ENCODE measurements around the gene WWOX.

The WWOX gene

DNA sequence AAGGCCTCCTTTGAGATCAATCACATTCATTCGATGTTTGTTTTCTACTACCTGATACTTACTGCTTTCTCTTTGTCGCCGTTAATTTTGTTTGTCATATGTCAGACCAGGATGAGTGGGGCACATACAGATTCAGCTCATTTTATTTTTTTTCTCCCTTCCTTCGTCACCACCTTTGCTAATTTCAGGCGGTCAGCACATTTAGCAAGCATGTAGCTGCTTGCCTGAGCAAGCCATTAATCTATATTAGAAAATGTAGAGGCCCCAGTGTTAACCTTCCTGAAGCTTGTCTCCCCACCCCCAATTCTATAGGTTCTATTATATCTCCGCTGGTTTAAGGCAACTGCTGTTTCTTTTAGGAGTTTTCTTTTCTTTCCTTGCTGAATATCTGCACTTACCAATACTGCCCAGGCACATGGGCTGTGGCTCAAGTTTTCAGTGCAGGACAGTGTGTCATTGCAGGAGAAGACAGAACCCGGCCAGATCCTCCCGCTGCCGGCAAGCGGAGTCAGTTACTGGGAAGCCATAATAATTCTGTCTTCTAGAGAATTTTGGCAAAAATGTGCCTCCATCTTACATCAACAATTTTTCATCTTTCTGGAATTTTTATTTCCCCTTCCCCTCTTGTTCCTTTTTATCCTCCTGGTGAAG, 714.3 kb downstream of the WWOX start:
- no peak for DNase-seq

DNA sequence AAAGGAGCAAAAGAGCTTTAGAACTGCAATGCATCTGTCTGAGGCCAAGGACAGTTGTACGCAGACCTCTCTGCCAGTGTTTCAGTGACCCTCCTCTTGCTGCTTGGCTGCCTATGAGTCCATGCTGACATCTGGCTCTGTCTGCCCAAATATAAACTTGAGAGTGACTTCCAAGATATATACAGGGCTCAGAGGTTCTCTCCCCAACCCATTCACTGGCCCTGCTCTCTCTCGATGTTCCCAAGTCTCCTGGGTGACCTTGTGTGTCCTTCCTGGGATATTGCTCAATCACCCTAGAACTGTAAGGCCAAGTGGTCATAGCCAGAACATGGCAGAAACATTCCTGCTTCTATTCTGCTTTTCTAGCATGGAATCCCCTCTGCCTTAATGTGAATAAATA, 716.3 kb downstream of the WWOX start:
- no peak for DNase-seq

DNA sequence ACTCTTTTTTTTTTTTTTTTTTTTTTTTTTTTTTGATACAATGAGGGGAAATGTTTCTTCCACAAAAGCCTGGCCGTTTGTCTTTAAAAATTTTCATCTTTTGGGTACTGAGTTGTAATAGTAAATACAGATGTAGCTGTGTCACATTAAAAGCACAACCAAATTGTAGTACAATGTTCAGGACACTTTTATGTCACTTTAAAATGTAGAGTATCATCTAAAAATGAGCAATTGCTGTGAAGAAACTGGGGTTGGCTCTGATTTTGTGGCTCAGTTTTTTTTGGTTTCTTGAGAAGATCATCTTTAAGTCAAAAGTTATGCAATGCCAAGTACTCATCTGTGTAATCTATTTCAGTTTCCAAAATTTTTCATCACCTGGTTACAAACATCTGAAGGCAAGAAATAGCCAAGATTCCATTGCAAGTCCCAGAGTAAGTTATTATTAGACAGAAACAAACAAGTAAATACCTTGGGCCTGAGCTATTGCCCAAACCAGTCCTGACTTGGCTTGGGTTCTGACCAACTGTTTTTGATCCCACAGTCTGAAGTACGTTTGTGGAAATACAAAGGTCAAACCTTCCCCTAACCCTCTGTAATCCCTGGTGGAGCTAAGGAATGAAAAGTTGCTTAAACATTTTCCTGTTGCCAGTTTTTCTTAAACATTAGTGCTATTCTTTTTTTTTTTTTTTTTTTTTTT, 717.2 kb downstream of the WWOX start:
- DNase-seq = no peak

DNA sequence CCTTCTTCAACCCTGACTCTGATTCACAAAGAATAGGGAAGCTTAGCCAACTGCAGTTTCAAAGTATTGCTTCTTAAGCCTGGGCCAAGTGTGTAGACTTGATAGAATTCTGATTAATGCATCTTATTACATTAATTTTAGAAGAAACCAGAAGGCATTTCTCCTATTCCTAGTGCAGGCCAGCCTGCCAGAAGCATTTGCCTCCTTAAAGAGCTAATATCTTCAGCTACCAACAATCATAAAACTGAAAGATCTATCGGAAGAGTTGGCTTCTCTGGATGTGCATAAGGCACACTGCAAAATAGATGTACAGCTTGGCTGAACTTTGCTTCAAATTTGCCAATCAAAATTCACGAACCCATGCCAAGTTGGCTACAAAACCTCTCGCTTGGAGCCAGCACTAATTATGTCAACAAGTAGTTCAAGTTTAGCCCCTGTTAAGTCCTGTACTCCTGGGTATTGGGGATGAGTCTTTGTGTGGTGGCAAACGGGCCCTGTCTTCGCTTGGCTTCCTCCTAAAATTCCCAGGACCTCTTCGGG, 717.8 kb downstream of the WWOX start:
- DNase-seq = no peak

DNA sequence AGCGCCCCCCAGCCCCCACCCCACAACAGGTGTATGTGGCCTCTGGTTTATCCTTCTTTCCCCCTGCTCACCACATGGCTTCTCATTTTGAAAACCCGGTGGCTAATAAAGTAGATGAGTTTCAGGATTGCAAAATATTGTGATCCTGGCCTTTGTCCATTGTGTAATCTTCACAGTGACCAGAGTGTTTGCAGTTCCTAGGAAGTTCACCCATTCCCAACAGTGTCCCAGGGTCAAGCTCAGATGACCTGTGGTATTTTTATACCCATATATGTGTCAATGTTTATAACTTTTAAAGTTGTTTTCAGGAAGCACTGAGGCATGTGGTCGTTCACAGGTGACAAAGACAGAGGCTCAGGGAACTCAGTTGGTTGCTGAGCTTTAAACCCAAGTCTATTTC, 721.9 kb downstream of the WWOX start:
- DNase-seq = no peak

DNA sequence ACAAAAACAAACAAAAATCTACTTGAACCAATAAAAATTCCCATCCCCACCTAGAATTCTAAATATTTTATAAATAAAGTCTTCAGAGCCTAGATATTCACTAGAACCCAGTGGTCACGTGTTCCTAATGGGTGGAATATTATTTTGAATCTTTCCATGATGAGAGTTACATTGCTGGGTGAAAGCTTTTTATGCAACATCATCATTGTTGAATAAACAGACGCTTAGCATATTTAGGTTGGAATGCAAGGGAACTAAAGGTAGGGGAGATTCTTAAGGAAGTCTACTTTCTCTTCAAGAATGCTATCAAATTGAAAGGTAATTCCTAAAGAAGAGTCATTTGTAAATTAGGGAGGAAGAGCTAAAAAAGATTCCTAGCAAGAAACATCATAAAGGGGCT, 723.1 kb downstream of the WWOX start:
- DNase-seq = no peak

DNA sequence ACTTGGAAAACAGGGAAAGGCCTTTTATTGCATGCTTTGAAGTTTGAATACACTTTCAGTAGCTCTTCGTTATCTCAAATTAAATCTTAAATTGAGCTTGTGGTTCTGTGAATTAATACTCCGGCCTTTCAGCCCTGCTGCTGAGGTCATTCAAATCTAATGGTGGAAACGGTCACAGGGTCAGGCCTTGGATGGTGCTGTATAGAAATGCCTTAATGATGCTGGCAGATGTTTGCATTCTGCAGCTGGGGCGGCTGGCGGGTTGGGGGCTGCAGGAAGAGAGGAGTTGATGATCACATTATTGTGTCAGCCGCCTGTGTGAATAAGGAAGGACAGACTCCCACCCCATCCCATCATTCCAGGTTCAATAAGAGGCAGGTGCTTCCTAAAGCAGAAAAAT, 723.6 kb downstream of the WWOX start:
- DNase-seq = no peak

DNA sequence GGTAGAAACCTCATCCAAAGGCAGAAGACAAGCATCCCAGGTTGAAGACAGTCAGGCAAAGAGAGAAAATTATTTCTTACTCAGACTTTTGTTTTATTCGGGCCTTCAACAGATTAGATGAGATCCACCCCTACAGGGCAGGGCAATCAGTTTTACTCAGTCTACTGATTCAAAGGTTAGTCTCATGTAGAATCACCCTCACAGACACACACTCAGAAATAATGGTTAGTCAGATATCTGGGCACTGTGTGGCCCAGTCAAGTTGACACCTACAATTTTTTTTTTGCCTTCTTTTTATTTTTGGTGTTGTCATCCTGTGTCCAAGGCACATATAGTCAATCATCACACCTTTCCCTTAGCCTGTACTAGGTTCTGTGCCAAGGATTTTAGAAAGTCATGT, 729.8 kb downstream of the WWOX start:
- DNase-seq = no peak

DNA sequence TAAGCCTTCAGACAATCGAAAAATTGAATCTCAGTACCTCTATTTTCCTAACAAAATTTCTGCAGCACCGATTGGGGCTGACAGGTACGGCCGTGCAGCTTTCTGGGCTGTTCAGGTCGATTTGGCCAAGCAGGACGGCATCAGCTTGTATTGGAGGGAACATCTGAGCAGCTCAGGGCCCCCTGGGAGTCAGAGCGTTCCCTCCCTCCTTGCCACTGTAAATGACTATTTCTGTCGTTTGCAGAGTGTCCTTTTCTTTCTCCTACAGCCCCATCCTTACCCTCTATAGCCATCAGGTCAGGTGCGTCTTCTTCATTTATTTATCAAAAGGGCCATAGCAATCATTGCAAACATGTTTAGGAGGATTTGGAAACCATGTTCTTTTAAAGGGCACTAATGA, 731.1 kb downstream of the WWOX start:
- no peak for DNase-seq

DNA sequence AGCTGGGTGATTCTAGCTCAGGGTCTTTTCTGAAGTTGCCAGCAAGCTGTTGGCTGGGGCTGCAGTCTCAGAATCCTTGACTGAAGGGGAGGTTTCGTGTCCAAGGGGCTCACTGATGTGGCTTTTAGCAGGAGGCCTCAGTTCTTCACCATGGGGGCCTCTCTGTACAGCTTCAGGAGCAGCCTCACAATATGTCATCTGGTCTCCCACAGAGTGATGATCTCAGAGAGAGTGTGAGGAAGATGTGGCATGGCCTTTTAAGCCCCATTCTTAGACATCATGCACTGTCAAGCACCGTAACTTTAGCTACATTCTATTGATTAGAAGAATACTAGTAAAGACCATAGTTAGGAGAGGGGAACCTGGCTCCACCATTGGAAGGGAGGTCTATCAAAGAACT, 732.6 kb downstream of the WWOX start:
- no peak for DNase-seq

DNA sequence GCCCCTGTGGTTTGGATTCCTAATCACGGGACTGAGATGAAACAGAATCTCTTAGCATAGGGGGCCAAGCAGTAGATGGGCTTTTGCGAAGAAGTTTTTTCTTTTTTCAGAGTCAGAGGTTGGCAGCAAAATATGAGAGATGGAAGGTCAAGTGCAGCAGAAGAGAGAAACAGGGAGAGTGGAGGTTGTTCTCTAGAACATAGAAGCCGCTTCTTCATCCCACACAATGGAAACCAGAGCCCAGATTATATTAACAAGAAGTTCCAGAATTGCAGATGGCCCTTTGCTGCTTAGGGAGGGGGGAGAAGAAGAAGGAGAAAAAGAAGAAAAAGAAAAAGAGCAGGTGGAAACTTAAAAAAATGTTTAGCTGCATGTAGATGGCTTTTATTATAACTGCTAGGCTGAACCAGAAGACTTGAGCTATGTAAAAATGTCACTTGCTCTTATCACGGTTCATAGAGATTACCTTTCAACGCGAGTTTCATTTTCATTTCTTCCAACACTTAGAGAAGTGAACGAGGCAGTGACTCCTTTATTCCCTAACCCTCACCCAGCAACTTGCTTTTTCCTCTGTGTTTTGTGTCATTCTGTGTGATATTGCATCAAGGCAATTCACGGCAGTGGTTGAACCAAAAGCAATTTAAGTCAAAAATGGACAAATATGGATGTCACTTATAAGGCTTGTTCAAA, 737.5 kb downstream of the WWOX start:
- DNase-seq = no peak

DNA sequence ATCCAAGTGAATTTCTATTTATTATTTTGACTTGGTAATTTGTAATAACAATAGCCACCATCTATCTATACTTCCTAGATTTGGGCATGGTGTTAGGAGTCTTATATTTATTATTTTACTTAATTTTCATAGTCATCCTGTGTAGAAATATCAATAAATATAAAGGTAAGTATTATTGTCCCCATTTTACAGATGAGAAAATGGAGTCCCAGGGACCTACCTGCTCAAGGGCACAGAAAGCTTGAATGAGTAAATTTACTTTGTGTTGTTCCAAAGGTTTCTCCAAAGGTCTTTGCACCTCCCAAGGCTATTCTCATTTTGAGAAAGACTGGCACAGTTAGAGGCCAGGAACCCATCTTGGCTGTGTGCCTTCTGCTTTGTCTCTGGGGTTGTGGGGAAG, 738.3 kb downstream of the WWOX start:
- no peak for DNase-seq

DNA sequence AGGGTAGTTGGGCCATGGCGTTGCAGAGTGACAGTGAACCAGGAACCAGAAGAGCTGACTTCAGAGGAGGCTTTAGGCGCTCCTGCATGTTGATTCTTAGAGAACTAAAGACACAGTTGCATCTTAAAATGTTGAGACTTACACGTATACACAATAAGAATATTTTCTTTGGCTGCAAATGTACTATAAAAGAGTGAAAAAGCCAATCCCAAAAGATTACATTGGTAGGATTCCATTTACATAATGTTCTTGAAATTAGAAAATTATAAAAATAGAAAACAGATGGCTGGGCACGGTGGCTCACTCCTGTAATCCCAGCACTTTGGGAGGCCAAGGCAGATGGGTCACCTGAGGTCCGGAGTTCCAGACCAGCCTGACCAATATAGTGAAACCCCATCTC, 738.8 kb downstream of the WWOX start:
- no peak for DNase-seq

DNA sequence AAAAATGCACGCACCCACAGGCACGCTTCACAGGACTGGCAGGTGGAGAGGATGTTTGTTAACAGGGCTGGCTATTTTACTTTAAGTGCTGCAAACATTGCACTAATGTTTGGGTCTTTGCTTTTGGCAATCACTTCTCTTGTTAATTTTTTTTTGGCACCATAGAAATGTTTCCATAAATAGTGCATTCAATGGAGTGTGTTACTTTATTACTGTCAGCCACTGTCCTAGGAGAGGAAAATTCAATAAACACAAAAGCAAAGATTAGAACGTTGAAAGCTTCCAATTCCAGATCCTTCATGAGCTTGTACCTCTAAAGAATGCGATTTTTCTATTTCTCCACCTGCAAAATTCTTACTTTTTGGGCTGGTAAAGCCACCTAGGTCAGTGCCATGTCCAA, 743.5 kb downstream of the WWOX start:
- no peak for DNase-seq

DNA sequence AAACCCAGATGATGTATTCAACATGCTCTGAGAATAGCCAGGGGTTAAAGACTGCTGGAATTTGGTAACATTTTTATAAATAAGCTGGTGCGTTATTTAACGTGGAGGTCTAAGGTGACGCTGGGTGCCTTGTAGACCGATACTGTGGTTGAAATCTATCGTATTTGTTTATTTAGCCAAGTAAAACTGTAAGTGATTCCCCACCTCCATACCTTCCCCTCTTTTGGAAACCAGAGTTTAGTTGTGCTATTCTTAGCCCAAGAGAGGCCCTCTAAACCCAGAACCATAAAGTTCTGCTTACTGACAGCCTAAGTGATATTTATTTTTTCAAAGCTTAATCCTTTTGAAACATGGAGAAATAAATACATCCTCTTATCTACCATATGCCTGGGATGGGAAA, 744.5 kb downstream of the WWOX start:
- no peak for DNase-seq

DNA sequence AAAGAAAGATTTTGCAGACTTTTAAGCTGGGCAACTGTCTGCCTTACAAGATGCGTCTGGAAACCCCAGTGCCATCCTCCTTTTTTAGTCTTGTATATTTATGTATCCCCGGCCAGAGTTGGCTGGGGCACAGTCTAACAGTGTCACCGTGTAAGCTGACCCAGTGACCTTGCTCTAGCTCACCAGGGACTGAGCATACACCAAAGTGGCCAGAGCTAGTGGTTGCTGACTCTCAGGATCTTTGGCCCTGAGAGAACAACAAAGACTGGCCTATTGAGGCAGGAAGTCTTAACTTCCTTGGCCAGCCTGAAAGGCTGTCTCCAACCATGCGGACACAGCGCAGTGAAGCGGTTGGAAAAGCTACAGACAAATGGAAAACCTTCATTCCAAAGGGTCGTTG, 745.2 kb downstream of the WWOX start:
- DNase-seq = no peak

DNA sequence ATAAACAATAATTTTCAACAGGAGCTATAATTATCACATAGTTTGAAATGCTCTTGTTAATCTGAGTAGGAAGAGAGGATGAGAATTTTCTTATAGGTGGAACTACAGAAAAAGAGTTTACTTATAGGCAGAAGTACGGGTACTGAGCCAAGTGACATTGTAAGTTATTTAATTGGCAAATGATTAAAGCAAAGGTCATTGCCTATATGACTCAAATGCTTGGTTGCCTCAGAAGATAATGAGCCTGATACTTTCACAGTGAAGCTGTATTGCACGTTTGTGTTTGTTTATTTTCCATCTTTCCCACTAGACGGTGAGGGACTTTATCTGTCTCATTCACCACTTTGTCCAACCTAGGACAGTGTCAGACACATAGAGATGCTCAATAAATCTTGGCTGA, 751.8 kb downstream of the WWOX start:
- DNase-seq = no peak

DNA sequence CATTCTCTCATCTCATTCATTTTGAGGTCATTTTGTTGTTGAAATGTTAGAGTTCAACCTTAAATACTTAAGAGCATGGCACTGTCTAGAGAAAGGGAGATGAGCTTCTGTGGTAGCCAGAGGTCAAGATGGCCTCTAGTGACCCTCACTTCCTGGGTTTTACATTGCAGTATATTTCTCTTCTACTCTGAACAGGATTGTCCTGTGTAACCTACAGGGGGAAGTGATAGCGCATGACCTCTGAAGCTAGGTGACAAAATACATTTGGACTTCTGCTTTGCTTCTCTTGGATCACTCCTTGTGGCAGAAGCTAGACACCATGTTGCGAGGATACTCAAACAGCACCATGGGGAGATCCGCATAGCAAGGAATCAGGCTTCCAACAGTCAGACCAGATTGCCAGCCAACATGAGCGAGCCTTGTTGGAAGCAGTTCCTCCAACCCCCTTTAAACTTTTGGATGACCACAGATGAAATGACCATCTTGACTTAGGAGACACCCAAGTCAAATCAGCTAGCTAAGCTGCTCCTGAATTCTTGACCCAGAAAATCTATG, 752.7 kb downstream of the WWOX start:
- no peak for DNase-seq

DNA sequence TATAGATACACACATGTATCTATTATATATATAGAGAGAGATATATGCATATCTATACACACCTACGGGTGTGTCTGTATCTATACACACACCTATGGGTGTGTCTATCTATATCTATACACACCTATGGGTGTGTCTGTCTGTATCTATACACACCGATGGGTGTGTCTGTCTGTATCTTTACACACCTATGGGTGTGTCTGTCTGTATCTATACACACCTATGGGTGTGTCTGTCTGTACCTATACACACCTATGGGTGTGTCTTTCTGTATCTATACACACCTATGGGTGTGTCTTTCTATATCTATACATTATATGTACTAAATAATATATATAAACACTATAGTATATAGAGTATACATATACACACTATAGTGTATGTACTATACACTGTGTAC, 762.6 kb downstream of the WWOX start:
- DNase-seq = no peak

DNA sequence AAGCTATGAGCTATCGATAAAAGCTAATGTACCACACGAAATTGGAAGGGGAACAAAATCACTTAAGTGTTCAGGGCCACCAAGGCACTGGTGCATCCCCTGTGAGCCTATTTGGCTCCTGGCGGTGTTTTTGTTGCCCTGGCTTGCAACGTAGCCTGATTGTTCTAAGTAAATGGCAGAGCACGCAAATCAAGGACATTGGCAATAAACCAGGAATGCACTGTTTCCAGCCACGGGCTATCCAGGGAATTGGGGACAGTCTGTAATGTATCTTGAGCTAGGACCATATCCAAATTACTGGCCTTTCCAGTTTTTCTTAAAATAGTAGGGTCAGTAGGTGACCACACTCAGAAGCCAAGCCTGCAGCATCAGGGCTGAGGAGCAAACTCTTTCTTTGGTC, 767.1 kb downstream of the WWOX start:
- no peak for DNase-seq

DNA sequence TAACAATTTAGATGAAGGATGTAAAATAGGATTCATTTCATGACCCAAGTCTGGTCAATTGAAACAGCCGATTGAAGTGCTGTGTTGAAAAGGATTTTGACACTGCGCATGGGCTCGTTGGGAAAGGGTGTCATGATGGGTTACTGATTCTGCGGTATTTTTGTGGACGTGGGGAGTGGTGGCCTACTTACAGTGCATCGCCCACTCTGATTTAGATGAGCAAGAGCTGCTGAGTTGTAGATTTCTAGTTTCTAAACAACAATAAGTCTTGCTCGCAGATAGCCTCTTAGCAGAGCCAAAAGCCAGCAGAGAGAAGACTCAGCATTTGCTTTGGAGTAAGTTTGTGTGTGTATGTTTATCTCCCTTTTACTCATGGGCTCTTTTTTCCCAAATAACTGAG, 770.0 kb downstream of the WWOX start:
- DNase-seq = no peak

DNA sequence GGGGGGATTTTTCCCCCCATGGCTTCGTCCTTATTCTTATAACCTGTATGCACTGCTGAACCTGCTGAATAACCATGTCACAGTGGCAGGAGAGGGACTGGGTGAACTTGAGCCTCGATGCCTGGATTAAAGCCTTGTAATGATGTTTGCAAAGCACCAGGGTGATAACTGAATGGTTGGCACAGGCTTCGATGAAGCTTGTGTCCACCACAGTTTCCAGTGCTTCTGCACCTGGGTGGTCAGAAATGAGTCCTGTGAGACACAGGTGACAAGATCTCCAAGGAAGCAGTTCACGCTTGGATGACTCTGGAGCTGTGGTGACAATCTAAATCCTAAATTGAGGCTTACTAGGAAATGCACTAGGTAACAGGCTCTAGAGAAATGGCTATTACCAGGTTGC, 771.8 kb downstream of the WWOX start:
- DNase-seq = no peak

DNA sequence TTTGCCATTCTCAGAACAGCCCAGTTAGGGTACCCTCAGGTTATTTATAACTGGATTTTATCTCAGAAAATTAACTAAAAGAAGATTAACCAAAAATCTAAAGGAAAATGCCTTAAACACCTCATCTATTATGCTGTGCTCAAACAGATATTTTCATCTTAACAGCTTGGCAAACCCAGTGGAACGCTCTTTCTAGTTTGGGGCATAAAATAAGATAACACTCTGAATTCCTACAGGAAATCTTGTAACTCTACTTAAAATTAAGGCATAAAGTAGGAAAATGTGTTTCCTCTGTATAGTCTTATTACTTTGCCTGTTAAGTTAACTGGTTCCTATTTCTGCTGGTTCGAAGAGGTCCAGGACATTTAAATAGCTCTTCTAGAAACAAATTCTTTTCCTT, 777.2 kb downstream of the WWOX start:
- DNase-seq = no peak
